IPS-18a (cell line): ENCODE results near the gene BCL11A.

ENCODE experiments used
- H3K27ac ChIP-seq: one replicate; pipeline ENCODE4 v1.5.1; 2013; ENCODE audit warnings: low read length
- H3K27me3 ChIP-seq: one replicate; pipeline ENCODE4 v1.6.1; 2013; ENCODE audit warnings: mild to moderate bottlenecking, low read length; ENCODE audit not compliant: control insufficient read depth, insufficient read depth
- H3K36me3 ChIP-seq: one replicate; pipeline ENCODE4 v1.6.1; 2013; ENCODE audit warnings: low read depth, low read length; ENCODE audit not compliant: control insufficient read depth
- H3K4me1 ChIP-seq: one replicate; pipeline ENCODE4 v1.6.1; 2013; ENCODE audit warnings: low read depth, low read length; ENCODE audit not compliant: control insufficient read depth
- H3K4me3 ChIP-seq: one replicate; pipeline ENCODE4 v1.5.1; 2013; ENCODE audit warnings: low read length
- H3K9ac ChIP-seq: one replicate; pipeline ENCODE4 v1.6.1; 2013; ENCODE audit warnings: mild to moderate bottlenecking, low read length, moderate library complexity
- H3K9me3 ChIP-seq: one replicate; pipeline ENCODE4 v1.6.1; 2013; ENCODE audit warnings: low read depth, low read length; ENCODE audit not compliant: control insufficient read depth

The BCL11A gene

GRCh38 chr2:60406192-60406591 is 147.3 kb downstream of the BCL11A start:
- Histone ChIP-seq H3K9ac (no peak overlapping the region), H3K4me1 (peaks cover 8% of the 10 kb centered on the region), H3K9me3 (no peaks in the 10 kb centered on the region), H3K36me3 (no peaks in the 10 kb centered on the region), H3K27me3 (no peaks in the 10 kb centered on the region), H3K4me3 (no peak overlapping the region), H3K27ac (no peak overlapping the region)

- Histone ChIP-seq H3K27ac (no peak overlapping the region), H3K36me3 (no peaks in the 10 kb centered on the region), H3K9me3 (no peaks in the 10 kb centered on the region), H3K4me3 (no peak overlapping the region), H3K9ac (no peak overlapping the region), H3K27me3 (no peaks in the 10 kb centered on the region), H3K4me1 (peaks cover 10% of the 10 kb centered on the region)
Observed at GRCh38 chr2:60405271-60405919, 148.1 kb downstream of the BCL11A start.
